Activated T-cell treated with anti-CD3 and anti-CD28 coated beads for 48 hours (primary cell): ENCODE results near the gene STARD3NL.
"Not testable (repeated sequence)": the region's sequence is repeated elsewhere in the genome, so short reads cannot be mapped to it uniquely, and the experiment has no call there.

Source experiments
- DNase-seq: peaks from one replicate; pipeline ENCODE4 v3.0.0-alpha.2; 2020; ENCODE audit warnings: low read depth

The STARD3NL gene

GRCh38 chr7:38269704-38270346 is 91.8 kb downstream of the STARD3NL start:
- DNase-seq: not testable (repeated sequence)

GRCh38 chr7:38270405-38270804 is 92.4 kb downstream of the STARD3NL start:
- DNase-seq: not testable (repeated sequence)

GRCh38 chr7:38273286-38273995 is 95.4 kb downstream of the STARD3NL start, which contains the start of gene TARP:
TARP (minus strand) TSS chr7:38273636.
- DNase-seq: no peak

GRCh38 chr7:38274486-38274885 is 96.4 kb downstream of the STARD3NL start:
- no peak for DNase-seq

- no peak for DNase-seq
Measured at GRCh38 chr7:38274927-38275620, 97.0 kb downstream of the STARD3NL start.

- no peak for DNase-seq
Measured at GRCh38 chr7:38276096-38276877, 98.2 kb downstream of the STARD3NL start.

- no peak for DNase-seq
Measured at GRCh38 chr7:38280000-38280399, 102.0 kb downstream of the STARD3NL start.
